Measurements from ENCODE around the gene AK4. TPM values are rescaled to one million over a fixed set of nuclear protein-coding genes. Genes with fewer than 3 reads are reported as not detected.

AK4 gene
- total RNA-seq, 1 experiment from 2014 or later: 14.3 TPM

DNA sequence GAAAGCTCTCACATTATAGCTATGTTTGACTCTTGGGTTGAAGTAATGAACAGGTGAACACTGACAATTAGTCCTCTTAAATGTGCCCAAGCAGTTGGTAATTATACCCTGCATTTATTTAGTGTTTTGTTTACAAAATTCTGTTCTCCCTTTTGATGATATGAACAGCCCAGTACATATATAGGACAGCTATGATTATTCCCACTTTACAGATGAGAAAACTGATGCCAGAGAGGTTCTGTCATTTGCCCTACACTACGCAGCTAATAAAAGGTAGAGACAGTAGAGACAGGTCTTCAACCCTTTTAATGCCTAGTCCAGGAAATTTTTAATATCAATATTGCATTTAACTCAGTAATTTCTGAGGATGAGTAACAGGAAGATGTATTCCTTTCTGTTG is 115.3 kb downstream of the AK4 start:
- in situ Hi-C loops (cut with HindIII; ENCODE audit: low sequenced_read_pairs): no loop called here
- no peak for DNase-seq (ENCODE audit: low spot score)

DNA sequence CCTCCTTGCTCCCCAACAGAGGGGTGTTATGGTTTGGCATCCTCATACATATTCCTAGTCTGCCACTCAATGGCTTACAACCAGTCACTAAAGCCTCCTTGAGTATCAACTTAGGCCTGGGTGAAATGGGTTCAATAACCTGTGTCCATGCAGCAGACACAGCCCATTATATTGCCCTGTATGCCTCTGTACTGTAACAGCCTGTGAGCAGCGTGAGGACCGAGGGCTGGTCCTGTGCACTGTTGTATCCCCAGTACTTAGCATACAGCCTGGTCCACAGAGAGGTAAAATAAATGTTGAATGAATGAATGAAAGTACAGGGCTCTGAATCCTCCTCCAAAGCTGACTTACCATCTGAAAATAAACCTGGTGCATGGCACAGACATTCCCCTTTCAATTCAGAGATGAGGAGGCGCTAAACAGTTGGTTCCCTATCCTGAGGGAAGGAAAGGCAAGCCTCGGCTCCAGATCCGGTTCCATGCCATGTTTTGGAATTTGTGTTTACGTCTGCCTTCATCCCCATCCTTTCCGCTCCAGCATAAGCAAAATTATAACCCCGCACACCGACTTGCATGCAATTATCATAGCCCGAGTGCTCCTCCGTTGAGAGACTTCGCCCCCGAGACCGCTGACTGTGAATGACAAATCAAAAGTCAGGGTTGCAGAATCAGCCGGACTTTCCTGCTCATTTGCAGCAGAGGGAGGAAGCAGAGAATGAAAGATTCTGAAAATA is 116.4 kb downstream of the AK4 start:
- DNase-seq (ENCODE audit: low spot score): peak; percentile 96
- in situ Hi-C loops (cut with HindIII; ENCODE audit: low sequenced_read_pairs): no loop called here

DNA sequence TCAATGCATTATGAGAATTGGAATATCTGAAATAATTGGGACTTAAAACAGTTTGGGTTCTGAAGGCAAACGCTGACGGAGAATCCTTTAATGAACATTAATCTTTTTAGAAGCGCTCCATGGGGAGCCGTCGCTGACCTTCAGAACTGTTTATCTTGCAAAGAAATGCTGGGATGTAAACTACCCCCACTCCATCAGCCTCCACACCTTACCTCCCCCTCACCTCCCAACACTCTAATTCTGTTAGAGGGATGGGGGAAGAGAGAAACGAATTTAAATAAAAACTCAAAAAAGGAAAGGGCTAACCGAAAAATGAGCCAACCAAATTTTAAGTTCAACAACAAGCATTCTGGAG is 117.3 kb downstream of the AK4 start:
- in situ Hi-C loops (cut with HindIII; ENCODE audit: low sequenced_read_pairs): no loop called here
- DNase-seq (ENCODE audit: low spot score): no peak

DNA sequence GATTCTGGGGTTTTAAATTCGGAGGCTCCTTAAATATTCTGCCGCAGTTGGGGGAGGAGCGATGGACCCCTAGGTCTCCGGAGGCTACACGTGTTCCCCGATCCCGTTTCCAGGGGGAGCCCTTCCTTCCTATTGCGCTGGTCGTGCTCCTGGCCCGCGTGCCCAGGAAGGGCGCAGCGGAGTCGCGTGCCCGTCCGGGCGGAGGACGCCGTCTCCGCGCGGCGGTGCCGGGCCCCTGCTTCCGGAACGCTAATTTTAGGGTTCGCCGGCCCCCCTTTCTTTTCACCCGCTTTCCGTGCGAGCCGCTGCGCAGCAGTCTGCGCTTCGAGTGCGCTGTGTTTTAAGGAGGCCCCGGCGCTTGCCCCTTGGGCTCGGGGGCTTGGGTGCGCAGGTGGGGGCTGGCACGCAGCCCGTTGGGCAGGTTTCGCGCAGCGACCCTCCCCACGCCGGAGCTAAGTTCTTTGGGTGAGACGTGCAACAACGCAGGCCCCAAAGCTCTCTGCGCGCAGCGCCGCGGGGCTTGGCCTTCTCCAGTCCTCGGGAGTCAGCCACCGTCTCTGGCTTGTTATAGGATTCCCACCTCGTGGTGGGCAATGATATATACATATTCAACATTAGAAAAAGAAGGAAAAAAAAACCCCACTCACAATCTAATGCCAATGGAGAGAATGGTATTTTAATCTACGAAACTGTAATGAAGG is 117.8 kb downstream of the AK4 start:
- DNase-seq (ENCODE audit: low spot score): peak; percentile 82
- in situ Hi-C loops (cut with HindIII; ENCODE audit: low sequenced_read_pairs): no loop called here

DNA sequence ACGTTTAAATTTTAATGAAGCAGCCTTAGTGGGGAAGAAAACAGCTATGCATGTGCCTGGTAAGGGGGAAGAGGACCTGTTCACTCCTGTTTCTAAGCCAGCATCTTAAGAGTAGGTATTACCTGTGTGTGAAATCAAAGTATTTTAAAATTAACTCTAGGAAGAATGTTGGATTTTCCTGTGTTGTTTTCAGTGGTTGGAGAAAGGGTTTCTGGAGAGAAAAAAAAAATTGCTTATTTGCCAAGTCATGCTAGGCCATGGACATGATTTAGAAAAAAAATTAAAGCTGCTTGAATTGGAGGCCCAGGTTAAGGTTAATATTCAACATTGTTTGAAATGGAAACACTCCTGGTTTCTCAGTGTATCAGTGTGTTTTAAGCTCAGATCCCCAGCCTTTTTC is 118.5 kb downstream of the AK4 start:
- in situ Hi-C loops (cut with HindIII; ENCODE audit: low sequenced_read_pairs): no loop called here
- DNase-seq (ENCODE audit: low spot score): no peak

DNA sequence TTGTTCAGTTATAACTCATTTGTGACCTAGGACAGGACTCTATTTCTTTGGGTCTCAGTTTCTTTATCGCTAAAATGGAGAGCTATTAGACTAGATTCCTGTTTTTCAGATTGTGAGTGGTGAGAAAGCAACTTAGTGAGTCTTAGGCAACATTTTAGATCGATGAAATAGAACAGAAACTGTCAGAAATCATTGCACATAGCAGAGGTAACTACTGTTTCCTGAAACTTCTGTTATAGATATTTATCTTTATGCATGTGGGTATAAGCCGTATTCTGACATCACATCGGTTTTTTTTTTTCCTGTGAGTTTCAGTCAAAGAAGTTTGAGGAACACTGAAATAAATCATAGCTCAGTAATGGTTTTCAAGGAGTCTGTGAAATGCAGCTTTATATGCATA is 119.3 kb downstream of the AK4 start:
- in situ Hi-C loops (cut with HindIII; ENCODE audit: low sequenced_read_pairs): no loop called here
- DNase-seq (ENCODE audit: low spot score): no peak

DNA sequence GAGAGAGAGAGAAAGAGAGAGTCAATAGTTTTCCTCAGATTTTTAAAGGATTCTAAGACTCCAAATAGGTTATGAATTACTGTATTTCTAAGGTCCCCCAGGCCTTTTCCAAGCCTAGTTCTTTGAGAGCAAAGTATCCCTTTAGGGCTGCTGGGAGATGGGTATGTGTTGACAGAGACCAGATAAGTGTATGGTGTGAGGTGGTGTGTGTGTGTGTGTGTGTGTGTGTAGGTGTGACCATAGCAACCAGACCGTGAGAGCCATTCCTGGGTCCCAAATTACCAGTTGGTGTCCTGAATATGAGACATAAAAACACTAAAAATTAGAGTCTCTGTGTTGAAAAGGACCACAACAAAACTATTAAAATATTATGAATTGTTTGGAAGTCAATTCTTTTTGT is 119.7 kb downstream of the AK4 start:
- in situ Hi-C loops (cut with HindIII; ENCODE audit: low sequenced_read_pairs): no loop called here
- DNase-seq (ENCODE audit: low spot score): no peak

DNA sequence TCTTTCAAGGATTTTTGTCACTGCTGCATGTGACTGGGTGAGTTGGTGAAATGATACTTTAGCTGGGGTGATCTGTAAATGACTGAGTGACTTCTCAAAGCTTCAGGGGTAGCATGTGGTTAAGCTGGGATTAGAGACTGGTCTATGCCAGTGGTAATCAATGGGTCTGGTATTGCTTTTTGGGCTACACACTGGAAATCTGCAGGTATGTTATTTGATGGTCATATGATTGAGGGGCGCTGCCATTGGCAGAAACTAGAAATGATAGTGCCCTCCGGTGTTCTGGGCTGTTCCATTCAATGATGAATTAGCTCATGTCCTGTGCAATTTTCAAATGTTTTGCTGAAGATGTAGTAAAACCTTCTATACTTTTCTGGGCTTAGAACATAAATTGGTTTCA is 121.6 kb downstream of the AK4 start:
- no peak for DNase-seq (ENCODE audit: low spot score)
- in situ Hi-C loops (cut with HindIII; ENCODE audit: low sequenced_read_pairs): no loop called here

DNA sequence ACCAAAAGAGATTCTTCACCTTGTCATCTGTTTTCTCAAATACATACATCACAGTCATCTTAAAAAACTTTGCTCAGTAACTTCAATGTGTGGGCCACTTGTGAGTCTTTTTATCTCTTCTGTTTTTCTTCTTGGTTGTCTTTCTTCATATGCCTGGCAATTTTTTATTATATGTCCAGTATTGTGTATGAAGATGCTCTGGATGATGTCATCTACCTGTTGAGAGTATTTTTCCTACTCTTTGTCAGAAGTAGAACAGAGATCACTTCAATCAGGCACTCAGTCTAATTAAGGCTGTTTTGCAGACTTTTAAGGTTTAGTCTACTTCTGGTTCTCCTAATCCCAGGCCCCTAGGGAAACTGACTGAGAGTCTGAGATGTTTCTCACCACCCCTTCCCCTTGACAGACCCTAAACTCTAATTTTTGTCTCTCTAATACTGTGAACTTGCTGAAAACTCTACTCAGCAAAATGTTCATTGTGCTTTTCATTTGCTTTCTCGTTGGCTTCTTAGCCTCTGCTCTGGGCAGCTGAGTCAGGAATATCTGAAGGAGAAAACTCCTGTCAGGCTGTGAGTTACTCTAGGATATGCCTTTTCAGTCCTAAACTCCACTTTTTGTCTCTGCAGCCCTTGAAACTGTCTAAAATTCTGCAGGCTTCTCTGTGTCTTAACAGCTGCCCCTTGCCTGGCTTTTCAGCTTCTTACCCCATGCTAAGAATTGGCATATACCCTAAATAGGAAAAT is 128.4 kb downstream of the AK4 start:
- in situ Hi-C loops (cut with HindIII; ENCODE audit: low sequenced_read_pairs): no loop called here
- no peak for DNase-seq (ENCODE audit: low spot score)

DNA sequence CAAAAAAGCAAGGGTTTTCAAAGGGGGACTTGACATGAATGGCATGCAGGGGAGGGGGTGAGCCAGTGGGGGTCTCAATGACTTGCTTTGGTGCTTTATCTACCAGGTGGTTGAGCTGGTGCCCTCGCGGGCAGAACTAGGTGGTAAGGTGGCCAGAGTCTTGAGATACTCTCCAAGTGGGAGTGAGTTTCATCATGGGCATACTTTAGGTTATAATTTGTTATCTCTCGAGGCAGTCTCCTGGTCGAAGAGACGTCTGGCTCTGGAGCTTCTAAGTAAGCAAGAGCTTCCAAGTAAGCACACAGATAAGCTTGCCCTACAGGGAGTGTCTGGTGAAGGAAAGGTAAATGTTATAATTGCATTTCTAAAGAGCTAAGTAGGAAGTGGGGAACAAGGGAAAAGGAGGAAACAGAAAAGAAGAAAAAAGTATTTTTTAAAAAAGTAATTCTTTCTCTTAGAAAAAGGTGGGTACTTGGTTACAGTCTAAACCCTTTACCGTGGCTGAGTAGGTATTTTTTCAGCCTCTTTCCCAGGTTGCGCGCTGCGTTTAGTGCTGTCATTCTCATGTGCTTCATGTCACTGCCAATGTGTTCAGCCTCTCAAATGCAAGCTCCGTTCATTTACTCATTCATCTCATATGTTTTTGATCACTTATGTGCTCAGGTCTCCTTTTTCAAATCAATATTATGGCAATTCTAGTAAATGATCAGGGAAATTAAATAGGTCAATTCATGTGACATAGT is 129.8 kb downstream of the AK4 start:
- peak; percentile 53 for DNase-seq (ENCODE audit: low spot score)
- in situ Hi-C loops (cut with HindIII; ENCODE audit: low sequenced_read_pairs): no loop called here

DNA sequence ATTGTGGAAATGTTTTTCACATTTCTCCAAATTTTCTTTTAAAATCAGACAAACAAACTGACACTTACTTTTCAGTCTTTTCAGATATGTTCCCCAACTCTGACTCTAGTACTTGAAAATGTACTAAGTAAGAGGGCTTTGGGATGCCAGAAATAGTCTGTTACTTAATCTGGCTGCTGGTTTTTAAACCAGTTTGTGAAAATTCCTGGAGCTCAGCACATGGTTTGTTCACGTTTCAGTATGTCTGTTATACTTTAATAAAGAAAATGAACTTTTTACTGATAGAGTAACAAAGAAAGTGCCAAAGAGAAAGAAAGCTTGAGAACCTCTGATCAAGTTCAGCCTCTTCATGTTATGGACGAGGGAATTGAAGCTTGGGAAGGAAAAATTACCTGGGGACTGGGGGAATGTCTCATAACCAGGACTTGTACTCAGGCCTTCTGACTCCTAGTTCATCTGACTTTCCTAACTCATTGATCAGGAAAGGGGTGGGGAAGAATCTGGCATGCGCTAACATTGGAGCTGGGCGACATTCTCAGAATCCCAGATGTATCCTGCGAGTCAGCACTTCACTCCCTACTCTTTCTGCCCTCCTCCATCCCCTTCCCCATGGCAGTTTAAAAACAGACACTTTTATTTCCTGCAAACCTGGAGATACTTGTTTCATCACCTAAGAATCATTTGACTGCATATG is 130.5 kb downstream of the AK4 start:
- peak; percentile 37 for DNase-seq (ENCODE audit: low spot score)
- in situ Hi-C loops (cut with HindIII; ENCODE audit: low sequenced_read_pairs): no loop called here

DNA sequence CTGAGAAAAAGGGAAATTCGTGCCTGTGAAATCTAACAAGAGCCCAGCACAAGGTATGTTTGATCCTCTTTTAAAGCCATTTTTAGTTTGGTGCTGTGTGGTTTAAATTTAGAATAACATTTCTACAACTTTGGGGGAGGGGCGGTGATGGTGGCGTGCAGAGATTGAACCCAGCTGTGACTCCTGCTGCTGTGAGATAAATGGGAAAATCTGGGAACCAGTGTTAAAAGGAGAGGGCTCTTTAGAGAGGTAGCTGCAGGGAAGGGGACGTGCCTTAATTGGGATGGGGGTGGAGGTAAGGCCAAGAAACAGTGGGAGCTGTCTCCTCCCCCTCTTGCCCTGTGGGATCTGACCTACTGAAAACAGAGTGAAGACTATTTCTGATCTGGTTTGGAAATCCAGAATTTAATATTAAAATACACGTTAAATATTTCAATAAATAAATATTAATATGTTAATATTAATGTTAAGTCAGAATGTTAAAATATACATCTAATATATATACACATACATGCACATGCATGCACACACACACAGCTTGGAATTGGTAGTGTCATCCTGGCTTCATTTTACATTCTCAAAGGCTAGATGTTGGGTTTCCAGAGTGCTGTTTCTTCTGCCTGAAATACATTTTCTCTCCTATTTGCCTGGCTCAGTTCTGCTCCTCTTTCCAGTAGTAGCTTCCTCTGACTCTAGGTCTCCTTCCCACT is 131.2 kb downstream of the AK4 start:
- DNase-seq (ENCODE audit: low spot score): no peak
- in situ Hi-C loops (cut with HindIII; ENCODE audit: low sequenced_read_pairs): no loop called here

Other genes with a start within 250 kb of the AK4 start
- gene JAK1, start 181.7 kb upstream of the AK4 start, total RNA-seq (2014; rRNA removed; shearing (Covaris generic)): 30.5 and 67.8 TPM in 2 replicates
- 1.4 and 2.5 TPM in 2 replicates for gene DNAJC6, start 161.3 kb downstream of the AK4 start, total RNA-seq (2014; rRNA removed; shearing (Covaris generic))

Data from G401 (cell line).